Erythroblast (primary cell): ENCODE data around the gene GSDME.
A peak's percentile ranks its signal among the peaks of the same experiment; 100 is the strongest.
"Not testable (repeated sequence)": the region's sequence is repeated elsewhere in the genome, so short reads cannot be mapped to it uniquely, and the experiment has no call there.

ENCODE experiments used
- DNase-seq, 2 experiments: peaks; one replicate each; lab custom pipeline; 2025; lab: John Stamatoyannopoulos, UW
- GATA1 ChIP-seq: IDR thresholded peaks from 2 replicates; pipeline ENCODE4 v1.6.1; 2011; ENCODE audit warnings: low read depth, mild to moderate bottlenecking, control low read depth, low read length, moderate library complexity
- POLR2A ChIP-seq: IDR thresholded peaks from 2 replicates; pipeline ENCODE4 v1.6.1; 2011; ENCODE audit warnings: mild to moderate bottlenecking, low read length

Gene GSDME

GRCh38 chr7:24757353-24758275, at the start of gene GSDME:
Gene GSDME, minus strand, starts transcription at chr7:24757464. Its CDS starts 7,690 bp downstream, at chr7:24749774.
- TF ChIP-seq POLR2A = no peak
- no peak for TF ChIP-seq GATA1
- DNase-seq = peak; percentile 22 to 34

- TF ChIP-seq POLR2A (no peak), GATA1 (no peak)
- DNase-seq = no peak
These were observed 45.0 kb upstream of the GSDME start for GRCh38 chr7:24802300-24802699.

GRCh38 chr7:24801883-24802282, 44.6 kb upstream of the GSDME start:
- DNase-seq = no peak
- TF ChIP-seq POLR2A (no peak), GATA1 (no peak)

- TF ChIP-seq POLR2A (no peak), GATA1 (no peak)
- no peak for DNase-seq
These were observed 43.4 kb upstream of the GSDME start for GRCh38 chr7:24800667-24801066.

- TF ChIP-seq POLR2A (no peak), GATA1 (no peak)
- DNase-seq = no peak
These were observed 42.8 kb upstream of the GSDME start for GRCh38 chr7:24800073-24800472.

GRCh38 chr7:24799506-24799905, 42.2 kb upstream of the GSDME start:
- no peak for TF ChIP-seq POLR2A
- no peak for TF ChIP-seq GATA1
- no peak for DNase-seq

GRCh38 chr7:24798261-24798660, 41.0 kb upstream of the GSDME start:
- TF ChIP-seq GATA1 (no peak), POLR2A (no peak)
- DNase-seq = no peak

- DNase-seq = no peak
- no peak for TF ChIP-seq POLR2A
- no peak for TF ChIP-seq GATA1
These were observed 40.0 kb upstream of the GSDME start for GRCh38 chr7:24797270-24797669.

GRCh38 chr7:24795407-24795767, 38.1 kb upstream of the GSDME start:
- TF ChIP-seq POLR2A = no peak
- no peak for TF ChIP-seq GATA1
- peak in 1 of 2 experiments; percentile 33 for DNase-seq

- DNase-seq = not testable (repeated sequence)
These were observed 37.6 kb upstream of the GSDME start for GRCh38 chr7:24794751-24795406.

- TF ChIP-seq POLR2A (no peak), GATA1 (no peak)
- DNase-seq = no peak
These were observed 36.9 kb upstream of the GSDME start for GRCh38 chr7:24793982-24794648.

- DNase-seq = no peak
- no peak for TF ChIP-seq POLR2A
- TF ChIP-seq GATA1 = no peak
These were observed 31.8 kb upstream of the GSDME start for GRCh38 chr7:24788961-24789576.

GRCh38 chr7:24788075-24788474, 30.8 kb upstream of the GSDME start:
- TF ChIP-seq POLR2A (no peak), GATA1 (no peak)
- DNase-seq = no peak
